Epidermal melanocyte (primary cell): ENCODE measurements around the gene AFDN.

Experiments
- DNase-seq: peaks from one replicate; pipeline ENCODE4 v3.0.0; 2011; ENCODE audit warnings: low spot score; ENCODE audit not compliant: insufficient read length

Gene AFDN

DNA sequence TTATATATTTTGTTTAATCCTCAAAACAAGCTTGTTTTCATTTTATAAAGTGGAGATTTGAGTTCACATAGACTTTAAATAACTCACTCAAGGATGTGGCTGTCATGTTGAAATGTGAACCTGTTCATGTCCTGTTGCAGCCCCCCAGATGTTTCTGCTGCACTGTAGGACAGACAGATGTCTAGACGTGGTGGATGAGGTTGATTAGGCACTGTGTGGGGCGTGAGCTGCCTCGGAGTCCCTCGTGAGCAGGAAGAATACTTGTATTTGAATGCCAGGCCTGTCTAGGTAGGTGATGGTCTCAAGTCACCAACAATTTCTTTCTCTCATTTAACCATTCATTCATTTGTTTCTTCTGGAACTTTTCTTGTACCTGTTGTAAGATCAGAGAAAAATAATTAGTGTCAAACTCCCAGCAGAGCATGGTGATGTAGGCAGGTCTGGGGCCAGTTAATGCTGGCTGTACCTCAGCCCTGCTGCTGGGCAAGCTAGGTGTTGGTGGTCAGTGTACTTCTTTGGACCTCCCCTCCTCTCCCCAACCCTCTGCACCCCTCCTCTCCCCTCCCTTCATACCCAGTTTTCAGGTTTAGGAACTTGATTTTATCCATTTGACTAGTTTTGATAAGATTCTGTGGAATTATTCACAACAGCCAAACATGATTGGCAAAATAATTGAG is 34.0 kb downstream of the AFDN start:
- DNase-seq = no peak

DNA sequence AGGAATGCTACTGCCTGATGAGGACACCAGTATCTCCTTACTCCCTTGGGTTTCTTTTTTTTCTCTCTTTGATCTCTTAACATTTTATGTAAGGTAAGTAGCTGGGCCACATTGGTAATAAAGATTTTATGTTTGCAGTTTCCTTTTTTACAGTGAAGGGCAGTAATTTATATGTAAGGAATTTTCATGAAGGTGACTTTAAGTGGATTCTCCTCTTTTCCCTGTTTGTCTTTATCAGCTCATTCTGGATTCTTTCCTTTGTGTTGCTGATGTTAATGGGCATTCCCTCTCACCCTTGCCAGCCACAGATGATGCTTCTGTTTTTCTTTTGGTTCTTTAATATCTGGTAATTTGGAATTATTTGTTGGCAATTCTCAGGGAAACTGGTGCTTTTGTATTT is 34.7 kb downstream of the AFDN start:
- no peak for DNase-seq

DNA sequence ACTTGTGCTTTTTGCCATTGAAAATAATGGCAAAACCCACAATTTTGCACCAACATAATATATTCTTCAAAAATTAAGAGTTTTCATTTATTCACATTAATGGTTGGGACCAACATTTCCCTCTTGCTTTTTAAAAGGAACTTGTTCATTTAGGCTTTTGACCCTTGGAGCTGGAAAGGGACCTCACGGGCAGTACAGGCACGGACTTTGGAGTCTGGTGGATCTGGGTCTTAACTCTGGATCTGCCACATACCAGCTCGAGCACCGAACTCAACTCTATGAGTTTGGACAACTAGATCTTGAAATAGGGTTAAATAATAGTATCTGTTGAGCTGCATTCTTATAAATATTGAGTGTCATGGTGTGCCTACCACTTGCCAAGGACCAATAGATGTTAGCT is 37.2 kb downstream of the AFDN start:
- no peak for DNase-seq

DNA sequence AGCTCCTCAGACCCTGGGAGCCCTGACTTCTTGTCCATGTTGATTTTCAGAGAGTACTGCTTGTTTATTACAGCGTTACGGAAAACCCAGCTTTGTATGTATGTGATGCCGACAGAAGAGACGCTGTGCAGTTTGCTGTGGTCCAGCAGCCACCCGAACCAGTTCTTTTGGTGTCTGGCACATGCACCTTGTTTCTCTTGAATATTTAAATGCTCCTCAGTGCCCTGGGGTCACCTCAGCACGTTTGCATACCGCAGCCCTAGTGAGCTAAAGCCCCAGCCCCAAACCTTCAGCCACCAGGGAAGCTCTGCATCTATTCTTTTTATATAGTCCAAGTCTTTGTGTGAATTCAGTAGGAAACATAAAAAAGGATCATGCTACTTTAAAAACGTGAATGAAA is 39.9 kb downstream of the AFDN start:
- DNase-seq = no peak

DNA sequence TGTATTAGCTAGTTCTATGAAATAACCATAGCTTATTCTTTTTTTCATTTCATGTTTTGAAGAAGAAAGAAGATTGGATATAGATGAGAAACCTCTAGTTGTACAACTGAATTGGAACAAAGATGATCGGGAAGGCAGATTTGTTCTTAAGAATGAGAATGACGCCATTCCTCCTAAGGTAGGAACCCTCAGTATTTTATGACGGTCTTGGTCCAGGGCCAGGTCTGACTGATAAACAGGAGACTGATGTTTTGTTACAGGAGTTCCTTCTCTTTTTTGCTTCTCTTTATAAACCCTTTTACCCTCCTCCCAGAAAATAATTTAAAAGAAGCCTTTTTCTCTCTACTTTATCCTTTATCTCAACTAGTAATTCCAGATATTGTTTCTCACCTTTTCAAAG is 43.6 kb downstream of the AFDN start:
- DNase-seq = no peak

DNA sequence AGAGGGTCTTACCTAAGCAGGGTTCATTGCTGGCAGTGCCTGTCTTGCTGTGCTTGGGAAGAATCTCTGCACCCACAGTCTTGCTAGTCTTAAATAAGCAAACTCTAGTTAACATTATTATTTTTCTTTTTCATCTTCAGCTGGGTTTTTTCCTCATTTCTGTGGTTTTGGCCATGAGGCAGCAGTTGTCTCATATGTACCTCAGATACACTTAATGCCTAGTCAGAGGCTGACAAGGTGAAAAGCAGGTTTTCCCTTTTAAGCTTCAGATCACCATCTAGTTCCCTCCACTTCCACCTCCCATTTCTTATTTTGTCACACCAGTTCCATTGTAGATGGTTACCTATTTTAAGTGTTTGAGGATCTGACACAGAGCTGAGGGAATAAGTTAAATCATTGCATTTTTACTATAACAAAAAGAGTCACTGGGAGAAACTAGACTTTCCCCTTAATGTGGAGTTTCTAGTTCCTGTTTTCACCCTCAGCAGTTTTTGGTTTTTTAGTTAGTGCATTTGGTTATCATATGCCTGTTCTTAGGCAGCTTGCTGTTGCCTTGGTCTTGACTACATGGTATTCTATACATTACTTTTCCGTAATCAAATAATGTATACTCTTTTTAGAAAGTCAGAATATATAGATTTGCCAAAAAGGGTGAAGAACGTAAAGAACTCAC is 46.0 kb downstream of the AFDN start:
- no peak for DNase-seq

DNA sequence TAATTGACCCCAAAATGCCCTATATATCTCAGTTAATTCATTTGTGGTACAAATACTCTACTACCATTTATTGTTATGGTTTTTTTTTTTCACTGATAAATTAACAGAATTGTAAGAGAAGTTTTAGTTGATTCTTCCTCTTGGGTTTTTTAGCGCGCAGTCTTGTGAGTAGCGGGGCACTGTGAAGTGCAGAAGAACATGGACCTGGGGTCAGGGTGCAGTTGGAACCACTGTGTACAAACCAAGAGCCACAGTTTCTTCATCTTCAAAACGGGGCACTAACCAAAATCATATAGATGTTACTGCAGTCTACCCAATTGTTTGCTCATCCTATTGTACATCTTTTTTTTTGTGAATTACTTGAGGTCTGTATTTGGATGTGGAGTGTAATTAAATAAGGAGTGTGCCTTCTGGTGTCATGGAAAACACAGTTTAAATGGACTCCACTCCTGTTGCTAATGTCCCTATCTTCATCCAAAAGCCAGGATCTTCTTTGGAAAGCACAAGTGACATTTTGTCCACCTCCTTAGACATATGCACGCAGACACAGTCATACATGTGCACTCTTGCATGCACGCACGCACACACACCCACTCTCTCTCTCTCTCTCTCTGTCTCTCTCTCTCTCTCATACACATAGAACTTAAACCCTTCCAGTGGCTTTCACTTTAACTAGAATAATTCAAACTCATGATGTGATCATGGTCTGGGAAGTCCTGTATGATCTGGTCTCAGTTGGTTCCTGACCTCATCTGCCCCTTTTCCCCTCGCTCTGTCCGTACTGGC is 51.5 kb downstream of the AFDN start:
- DNase-seq = no peak

DNA sequence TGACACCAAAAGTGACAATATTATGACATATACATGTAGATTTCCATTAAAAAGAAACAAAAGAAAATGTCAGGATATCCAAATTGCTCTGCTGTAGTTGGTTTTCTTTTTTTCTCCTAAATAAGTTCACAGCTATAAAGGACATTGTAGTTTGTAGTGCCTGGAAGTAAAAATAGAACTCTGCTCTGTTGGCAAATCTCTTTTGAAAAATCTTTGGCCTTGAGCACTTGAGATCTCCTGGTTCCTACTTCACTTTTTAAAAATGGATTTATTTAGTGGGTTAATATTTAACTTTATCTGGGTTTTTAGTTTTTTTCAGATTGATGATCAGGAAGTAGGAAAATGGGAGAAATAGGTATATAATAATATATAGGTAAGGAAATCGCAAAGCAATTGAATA is 52.9 kb downstream of the AFDN start:
- DNase-seq = no peak

DNA sequence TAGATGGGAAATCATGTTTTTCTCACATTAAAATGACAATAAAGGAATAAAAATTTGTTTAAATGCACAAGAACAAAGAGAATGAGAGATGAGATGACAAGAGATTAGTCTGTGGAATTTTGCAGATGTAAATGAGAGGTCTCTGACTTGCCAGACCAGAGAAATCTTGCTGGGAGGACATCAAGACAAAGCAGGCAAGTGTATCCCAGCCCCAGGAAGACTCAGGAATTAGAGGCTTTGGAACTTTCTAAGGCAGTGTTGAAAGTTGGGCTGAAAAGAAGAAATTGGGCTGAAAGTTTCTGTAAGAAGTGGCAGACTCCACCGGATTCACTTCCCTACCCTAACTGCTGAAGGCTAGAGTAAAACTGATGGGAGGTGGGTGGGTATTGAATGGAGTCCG is 54.6 kb downstream of the AFDN start:
- DNase-seq = no peak

DNA sequence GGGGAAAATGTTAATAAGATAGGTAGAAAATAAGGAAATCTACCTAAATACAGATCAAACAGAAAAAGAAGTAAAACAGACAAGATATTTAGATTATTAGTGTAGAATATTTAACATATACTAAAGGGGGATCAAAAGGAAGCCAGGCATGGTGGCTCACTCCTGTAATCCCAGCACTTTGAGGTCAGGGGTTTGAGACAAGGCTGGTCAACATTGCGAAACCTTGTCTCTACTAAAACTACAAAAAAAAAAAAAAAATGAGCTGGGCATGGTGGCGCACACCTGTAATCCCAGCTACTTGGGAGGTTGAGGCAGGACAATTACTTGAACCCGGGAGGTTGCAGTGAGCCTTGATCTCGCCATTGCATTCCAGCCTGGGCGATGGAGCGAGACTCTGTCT is 55.5 kb downstream of the AFDN start:
- DNase-seq = no peak

DNA sequence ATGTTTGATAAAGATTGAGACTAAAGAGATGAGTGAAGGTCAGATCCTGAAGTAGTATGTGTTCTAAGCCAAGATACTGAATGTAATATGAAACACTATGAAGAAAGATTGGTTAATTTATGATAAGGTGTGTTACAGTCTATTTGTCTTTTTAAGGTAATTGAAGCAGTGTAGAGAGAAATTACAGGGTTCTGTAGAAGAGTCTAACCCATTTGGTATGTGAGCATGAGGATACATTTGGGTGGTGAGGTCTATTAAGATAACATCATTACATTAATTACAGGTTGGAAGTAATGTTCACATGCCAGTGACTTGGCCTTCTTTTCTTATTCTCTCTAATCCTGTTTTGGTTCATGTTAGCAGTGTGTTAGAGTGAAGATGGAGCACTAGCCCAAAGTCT is 61.4 kb downstream of the AFDN start:
- DNase-seq = no peak

DNA sequence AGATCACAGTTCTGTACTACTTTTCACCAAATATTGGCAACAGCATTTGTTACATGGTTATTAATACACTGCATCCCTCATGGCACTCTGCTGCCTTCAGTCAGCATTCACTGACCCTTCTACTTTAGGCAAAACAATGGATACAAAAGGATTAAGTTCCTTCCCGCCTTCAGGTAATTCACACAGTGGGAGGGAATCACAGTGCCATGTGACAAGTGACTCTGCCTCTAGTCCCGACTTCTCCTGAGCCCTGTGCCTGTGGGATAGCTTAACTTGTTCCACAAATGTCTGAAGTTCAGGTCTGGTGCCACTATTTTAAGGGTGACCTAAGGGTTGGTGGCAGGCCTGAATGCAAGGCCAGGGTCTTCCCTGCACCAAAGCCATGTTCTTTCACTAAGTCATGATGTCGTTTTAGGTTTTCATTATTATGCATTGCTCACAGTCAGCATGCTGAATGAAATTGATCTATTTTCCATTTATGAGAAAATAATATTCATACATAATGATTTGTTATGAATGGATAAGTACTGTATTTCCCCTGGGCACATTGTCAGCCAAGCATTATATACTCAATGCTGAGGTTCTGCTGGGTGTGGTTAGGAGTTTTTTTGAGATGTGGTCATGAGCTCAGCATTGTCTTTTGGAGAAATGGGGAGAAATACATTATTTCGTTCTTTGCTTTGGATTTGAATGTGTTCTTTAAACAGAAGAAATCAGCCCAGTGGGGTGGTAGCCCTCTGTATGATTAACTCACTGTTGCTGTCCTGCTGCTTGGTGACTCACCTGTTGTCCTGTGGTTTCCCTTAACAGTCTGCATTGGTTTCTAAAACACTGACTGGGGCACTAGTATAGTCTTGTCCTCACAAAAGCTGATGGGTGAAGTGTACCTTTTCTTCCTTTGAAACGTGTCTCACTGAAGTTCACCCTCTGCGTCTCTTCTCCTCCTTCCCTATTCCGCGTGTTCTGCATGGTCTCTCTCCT is 66.4 kb downstream of the AFDN start:
- DNase-seq = no peak

DNA sequence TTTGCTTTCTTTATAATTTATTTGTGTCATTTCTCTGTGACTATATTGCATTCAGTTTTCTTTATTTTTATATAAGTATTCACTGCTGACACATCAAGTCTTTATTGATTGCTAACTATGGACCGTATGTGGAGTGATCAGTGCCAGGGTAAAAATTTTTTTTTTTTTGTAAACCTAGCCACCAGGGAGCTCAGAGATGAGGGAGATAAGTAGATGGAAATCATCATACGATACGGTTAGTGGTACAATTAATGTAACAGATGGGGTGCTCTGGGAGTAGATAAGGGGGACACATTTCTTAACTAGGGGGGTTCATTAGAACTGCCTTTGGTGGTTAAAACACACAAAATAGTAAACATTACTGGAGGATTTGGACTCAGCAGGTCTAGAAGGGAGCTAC is 68.3 kb downstream of the AFDN start:
- DNase-seq = no peak

DNA sequence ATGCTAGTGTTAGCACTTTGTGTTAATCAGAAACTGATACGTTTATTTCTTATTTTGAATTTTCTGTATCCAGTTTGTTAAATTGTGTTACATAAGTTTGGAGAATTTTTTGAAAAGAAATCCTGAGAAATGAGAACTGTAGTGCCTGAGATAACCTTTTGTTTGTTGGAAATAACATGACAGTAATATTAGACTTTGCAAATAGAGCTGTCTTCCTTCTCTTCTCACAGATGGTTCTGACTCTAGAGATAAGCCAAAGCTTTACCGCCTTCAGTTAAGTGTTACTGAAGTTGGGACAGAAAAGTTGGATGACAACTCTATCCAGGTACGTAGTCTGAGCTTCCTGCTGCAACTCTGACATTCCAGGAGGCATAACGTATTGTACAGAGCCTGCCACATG is 69.9 kb downstream of the AFDN start:
- no peak for DNase-seq

DNA sequence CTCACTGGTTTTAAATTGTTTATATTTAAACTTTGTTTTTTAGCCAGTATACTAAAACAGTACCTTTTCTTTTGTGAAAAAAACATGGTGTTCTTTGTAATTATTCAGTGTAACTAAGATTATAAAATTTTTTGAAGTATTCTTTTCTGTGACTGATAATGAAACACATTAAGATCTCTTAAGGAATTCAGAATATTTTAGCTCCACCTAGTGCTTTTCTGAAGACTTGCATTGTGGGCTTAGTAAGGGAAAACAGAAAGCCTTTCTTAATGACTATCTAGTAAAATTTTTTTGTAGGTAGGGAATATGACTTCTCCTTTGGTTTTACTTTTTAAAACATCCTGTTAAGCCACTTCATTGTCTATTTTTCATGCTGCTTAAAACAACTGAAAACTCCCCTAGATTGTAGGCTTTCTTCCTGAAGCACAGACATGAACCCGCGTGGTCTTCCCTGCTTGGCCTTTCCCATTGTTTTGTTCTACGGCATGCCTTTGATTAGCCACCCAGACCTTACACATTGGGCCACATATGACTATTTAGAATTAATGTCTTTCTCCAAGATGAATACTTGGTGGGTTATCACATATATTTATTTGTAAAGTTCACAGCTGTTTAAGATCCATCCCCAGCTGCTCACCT is 72.1 kb downstream of the AFDN start:
- DNase-seq = peak; percentile 26

DNA sequence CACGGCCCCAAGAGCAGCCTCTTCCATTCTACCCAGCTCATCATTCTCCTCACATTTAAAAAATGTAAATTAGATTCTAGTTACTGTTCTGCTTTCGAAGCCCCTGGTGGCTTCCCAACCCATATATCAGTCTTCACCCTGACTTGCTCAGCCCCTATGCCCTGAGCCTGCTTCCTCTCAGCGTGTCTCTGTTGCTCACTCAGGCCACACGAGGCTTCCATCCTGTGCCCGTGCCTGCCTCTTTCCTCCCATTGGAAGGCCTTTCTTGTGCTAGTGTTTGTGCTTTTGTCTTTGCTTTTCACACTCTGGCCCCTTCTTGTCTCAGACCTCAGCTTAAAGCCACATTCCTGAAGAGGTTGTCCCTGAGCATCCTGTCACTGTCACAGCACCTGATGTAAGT is 78.1 kb downstream of the AFDN start:
- no peak for DNase-seq

DNA sequence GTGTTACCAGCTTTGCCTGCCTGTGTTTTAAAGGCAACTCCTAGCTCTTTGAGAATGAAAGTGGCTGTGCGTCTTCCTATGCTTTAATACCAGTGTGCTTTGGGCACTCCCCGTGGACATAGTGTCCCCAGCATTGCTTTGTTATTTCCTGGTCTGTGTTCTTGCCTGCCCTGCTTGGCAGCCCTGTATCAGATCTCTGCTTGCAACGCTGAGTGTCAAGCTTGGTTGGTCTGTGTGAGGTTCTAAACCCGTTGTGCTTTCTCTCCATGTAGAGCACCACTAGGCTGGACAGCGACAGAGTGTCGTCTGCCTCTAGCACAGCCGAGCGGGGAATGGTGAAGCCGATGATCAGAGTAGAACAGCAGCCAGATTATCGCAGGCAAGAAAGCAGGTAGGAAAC is 80.2 kb downstream of the AFDN start:
- no peak for DNase-seq

DNA sequence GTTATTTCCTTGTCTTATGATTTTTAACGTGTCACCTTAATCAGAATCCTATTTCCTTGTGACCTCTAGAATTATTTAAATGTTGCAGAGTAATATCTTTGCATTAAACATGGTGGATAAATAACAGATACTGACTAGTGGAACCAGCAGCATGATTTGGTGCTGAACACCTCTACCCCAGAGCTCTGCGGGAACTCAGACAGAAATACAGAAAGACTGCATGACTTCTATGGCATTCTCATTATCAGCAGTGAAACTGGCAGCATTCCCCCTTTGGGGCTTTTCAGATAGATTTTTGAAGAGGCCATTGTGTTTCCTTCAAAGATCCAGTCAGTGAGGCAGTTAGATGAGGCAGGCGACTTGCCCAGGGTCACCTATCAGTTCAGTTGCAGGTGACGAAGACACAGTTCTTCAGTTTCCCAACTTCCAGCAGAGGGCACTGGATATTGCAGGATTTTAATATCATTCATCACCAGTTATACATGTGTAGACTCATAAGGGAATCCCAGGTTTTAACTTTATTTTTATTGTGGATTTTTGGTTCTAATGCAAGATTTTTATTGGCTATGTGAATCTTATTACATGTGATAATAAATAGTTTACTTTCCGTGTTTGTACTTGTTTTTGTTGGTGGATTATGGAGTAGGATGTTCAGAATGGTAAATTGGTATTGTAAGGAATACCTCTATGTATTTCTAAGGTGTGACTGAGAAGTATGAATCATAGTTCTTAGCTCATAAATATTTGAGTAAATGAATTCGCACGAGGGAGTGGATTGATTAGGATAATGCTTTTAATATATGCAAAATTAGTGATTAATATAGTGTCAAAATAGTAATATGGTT is 81.3 kb downstream of the AFDN start:
- DNase-seq = no peak

DNA sequence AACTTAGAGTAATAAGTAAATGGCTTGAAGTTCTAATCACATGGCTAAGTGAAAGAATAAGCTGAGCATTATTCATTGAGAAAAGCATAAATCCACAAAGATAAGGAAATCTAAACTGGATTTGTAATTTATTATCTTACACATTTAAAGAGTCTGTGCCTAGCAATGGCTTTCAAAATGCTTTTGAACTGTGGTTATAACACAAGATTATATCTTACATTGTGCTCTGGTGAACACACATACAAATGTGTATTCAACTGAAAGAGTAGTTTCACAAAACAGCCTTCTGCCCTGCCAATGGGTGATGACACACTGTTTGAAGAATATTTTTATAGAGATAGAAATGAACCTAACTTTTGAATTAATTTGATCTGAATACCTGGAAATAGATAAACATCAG is 83.3 kb downstream of the AFDN start:
- DNase-seq = no peak

DNA sequence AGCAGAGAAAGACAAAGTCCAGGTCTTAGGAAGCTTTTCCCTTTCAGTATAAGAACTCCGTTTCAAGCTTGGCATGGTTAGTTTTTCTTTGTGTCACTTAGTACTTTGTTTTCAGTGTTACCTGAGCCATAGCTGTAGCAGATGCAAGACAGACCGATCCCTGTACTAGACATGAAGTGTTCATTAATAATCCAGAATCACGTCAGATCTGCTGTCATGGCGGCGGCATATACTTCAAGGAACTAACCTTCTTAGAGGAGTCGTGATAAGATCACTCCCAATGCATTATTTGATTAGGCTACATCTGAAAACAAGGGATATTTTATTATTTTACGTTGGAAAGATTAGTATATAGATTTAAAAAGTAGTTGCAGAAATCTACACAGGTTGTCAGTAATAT is 83.9 kb downstream of the AFDN start:
- no peak for DNase-seq
